Activated CD8-positive, alpha-beta T cell treated with anti-CD3 and anti-CD28 coated beads for 36 hours (primary cell): ENCODE results near the gene OSBPL1A. TPM values are rescaled to one million over a fixed set of nuclear protein-coding genes. Genes with fewer than 3 reads are reported as not detected.
A peak's percentile ranks its signal among the peaks of the same experiment; 100 is the strongest.

Source experiments
- ATAC-seq: fragments of 200-7000 bp; cut with Tn5 transposase; one replicate; pipeline ENCODE4 v1.10.0; 2021; ENCODE audit warnings: mild to moderate bottlenecking, moderate library complexity
- CTCF ChIA-PET: fragments of 350-600 bp; sonication (Branson Sonifier 250); formaldehyde crosslinking; loops from one replicate; lab custom pipeline; 2021; ENCODE audit warnings: antibody characterized with exemption; lab: Charles Lee
- POLR2A ChIA-PET: fragments of 350-600 bp; sonication (Branson Sonifier 250); formaldehyde crosslinking; loops from one replicate; lab custom pipeline; 2021; ENCODE audit warnings: antibody characterized with exemption; lab: Charles Lee
- DNase-seq: peaks from one replicate; pipeline ENCODE4 v3.0.0-alpha.2; 2020
- H3K27ac Mint-ChIP-seq: one replicate; pipeline ENCODE4 v1.8.0; 2021; ENCODE audit warnings: mild to moderate bottlenecking, mixed read lengths
- H3K27me3 Mint-ChIP-seq: one replicate; pipeline ENCODE4 v1.8.0; 2021; ENCODE audit warnings: mixed read lengths
- H3K36me3 Mint-ChIP-seq: one replicate; pipeline ENCODE4 v1.8.0; 2021; ENCODE audit warnings: low read depth, mixed read lengths
- H3K4me1 Mint-ChIP-seq: one replicate; pipeline ENCODE4 v1.8.0; 2021; ENCODE audit warnings: low read depth, mixed read lengths
- H3K4me3 Mint-ChIP-seq: one replicate; pipeline ENCODE4 v1.8.0; 2021; ENCODE audit warnings: mild to moderate bottlenecking, moderate library complexity, mixed read lengths
- H3K9me3 Mint-ChIP-seq: one replicate; pipeline ENCODE4 v1.8.0; 2021; ENCODE audit warnings: mixed read lengths
- intact Hi-C: fragments of 100-400 bp; cut with micrococcal nuclease; formaldehyde crosslinking; loops from one replicate; pipeline ENCODE4 v1.10.0; 2022
- total RNA-seq, 2 experiments: library from RNA; stranded (reverse); gene quantifications; one replicate each; pipeline ENCODE4 v1.2.3, GENCODE V29; 2021
- TF ChIP-seq, protein P1 (sequence below): fragments of 200-600 bp; IDR thresholded peaks from one replicate; pipeline ENCODE4 v1.8.0; 2022; ENCODE audit warnings: antibody characterized with exemption, mild to moderate bottlenecking

OSBPL1A gene
- total RNA-seq, 2 experiments from 2014 or later = 2.7 to 3.1 TPM

DNA sequence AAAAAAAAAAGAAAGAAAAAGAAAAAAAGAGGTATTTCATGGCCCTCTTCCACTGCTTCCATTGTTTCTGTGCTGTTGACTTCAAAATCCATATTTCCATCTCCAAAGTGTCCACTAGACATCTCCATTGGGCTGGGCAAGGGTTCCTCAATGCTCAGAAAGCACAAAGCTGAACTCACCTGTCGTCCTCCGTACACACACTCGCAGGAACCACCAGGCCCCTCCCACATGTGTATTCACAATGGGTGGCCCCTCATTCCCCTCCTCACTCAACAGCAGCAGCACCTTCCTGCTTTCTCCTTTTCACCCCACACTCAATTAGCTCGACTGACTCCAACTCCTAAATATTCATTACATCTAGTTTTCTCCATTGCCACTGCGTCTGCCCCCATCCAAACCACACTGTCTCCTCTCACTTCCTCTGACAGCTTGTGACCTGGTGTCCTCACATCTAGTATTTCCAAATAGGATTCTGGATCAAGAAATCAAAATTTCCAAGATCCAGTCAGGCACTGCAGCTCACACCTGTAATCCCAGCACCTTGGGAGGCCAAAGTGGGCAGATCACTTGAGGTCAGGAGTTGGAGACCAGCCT lies 25.2 kb downstream of the OSBPL1A start:
- intact Hi-C loops = no loop called here
- Mint-ChIP-seq H3K36me3 (peaks cover 2% of the 10 kb centered on the region), H3K27ac (no peak overlapping the region), H3K9me3 (no peaks in the 10 kb centered on the region), H3K4me3 (no peak overlapping the region), H3K27me3 (no peaks in the 10 kb centered on the region), H3K4me1 (peaks cover 21% of the 10 kb centered on the region)
- CTCF ChIA-PET = interaction anchor here (1.5 to 1.7 kb wide), 2 partner anchors 12 to 117 kb away, joined by 6 to 7 read pairs; no protein-coding TSS in a partner anchor
- ATAC-seq (no peak), DNase-seq (no peak)
- POLR2A ChIA-PET = no interaction called here
- TF ChIP-seq, protein P1, sequence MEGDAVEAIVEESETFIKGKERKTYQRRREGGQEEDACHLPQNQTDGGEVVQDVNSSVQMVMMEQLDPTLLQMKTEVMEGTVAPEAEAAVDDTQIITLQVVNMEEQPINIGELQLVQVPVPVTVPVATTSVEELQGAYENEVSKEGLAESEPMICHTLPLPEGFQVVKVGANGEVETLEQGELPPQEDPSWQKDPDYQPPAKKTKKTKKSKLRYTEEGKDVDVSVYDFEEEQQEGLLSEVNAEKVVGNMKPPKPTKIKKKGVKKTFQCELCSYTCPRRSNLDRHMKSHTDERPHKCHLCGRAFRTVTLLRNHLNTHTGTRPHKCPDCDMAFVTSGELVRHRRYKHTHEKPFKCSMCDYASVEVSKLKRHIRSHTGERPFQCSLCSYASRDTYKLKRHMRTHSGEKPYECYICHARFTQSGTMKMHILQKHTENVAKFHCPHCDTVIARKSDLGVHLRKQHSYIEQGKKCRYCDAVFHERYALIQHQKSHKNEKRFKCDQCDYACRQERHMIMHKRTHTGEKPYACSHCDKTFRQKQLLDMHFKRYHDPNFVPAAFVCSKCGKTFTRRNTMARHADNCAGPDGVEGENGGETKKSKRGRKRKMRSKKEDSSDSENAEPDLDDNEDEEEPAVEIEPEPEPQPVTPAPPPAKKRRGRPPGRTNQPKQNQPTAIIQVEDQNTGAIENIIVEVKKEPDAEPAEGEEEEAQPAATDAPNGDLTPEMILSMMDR = no peak

DNA sequence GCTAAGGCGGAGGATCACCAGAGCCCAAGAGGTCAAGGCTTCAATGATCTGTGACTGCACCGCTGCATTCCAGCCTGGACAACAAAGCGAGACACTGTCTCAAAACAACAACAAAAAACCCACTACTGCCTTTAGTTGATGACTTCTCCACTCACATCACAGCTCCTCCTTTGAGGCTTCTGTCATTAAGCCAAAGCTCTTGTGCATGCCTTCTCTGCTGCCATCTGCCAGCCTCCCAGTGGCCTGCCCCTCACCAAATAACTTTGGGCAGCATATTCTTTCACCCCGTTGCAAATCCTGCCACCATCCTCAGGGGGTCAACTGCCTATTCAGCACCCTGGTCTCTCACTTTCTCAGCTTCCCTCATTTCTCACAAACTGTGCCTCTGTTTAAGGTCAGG lies 27.5 kb downstream of the OSBPL1A start:
- peaks cover 2% of the 10 kb centered on the region for H3K36me3 Mint-ChIP-seq
- ATAC-seq (no peak), DNase-seq (no peak)
- ChIA-PET CTCF (interaction anchor here (1.1 to 3.2 kb wide), 3 partner anchors 11 to 119 kb away, joined by 4 to 23 read pairs (median 8); no protein-coding TSS in a partner anchor), POLR2A (interaction anchor here (0.7 to 1.0 kb wide), 2 partner anchors 9 to 44 kb away, joined by 3 read pairs; no protein-coding TSS in a partner anchor)
- no peaks in the 10 kb centered on the region for H3K27me3 Mint-ChIP-seq
- no peaks in the 10 kb centered on the region for H3K9me3 Mint-ChIP-seq
- H3K27ac Mint-ChIP-seq = no peak overlapping the region
- TF ChIP-seq, protein P1 = no peak
- H3K4me1 Mint-ChIP-seq = peaks cover 21% of the 10 kb centered on the region
- intact Hi-C loops = no loop called here
- H3K4me3 Mint-ChIP-seq = no peak overlapping the region

GRCh38 chr18:24369426-24369825 lies 28.2 kb downstream of the OSBPL1A start:
- CTCF ChIA-PET = interaction anchor here (0.5 to 3.2 kb wide), 7 partner anchors 10 to 120 kb away, joined by 3 to 23 read pairs (median 5); no protein-coding TSS in a partner anchor
- H3K4me3 Mint-ChIP-seq = no peak overlapping the region
- no peaks in the 10 kb centered on the region for H3K27me3 Mint-ChIP-seq
- no peaks in the 10 kb centered on the region for H3K9me3 Mint-ChIP-seq
- H3K4me1 Mint-ChIP-seq = peaks cover 21% of the 10 kb centered on the region
- TF ChIP-seq, protein P1 = no peak
- H3K36me3 Mint-ChIP-seq = peaks cover 2% of the 10 kb centered on the region
- peak; percentile 35 for ATAC-seq
- intact Hi-C loops = loop anchor here (10.0 kb wide), 1 partner anchor 355 kb away; no protein-coding TSS in a partner anchor
- POLR2A ChIA-PET = interaction anchor here (0.5 to 1.5 kb wide), 4 partner anchors 9 to 247 kb away, joined by 3 to 10 read pairs (median 3); partner anchors contain the start of gene OSBPL1A
- H3K27ac Mint-ChIP-seq = peak overlapping the region; percentile 6
- peak; percentile 6 for DNase-seq

GRCh38 chr18:24368749-24369148 lies 28.9 kb downstream of the OSBPL1A start:
- H3K9me3 Mint-ChIP-seq = no peaks in the 10 kb centered on the region
- TF ChIP-seq, protein P1 = no peak
- peak overlapping the region; percentile 1 for H3K27ac Mint-ChIP-seq
- H3K4me3 Mint-ChIP-seq = no peak overlapping the region
- CTCF ChIA-PET = interaction anchor here (0.9 to 3.2 kb wide), 11 partner anchors 9 to 120 kb away, joined by 3 to 23 read pairs (median 4); no protein-coding TSS in a partner anchor
- peak; percentile 73 for ATAC-seq
- peaks cover 2% of the 10 kb centered on the region for H3K36me3 Mint-ChIP-seq
- intact Hi-C loops = loop anchor here (10.0 kb wide), 1 partner anchor 356 kb away; no protein-coding TSS in a partner anchor
- H3K4me1 Mint-ChIP-seq = peaks cover 21% of the 10 kb centered on the region
- peak; percentile 40 for DNase-seq
- no peaks in the 10 kb centered on the region for H3K27me3 Mint-ChIP-seq
- POLR2A ChIA-PET = interaction anchor here (0.5 to 1.5 kb wide), 2 partner anchors 29 to 248 kb away, joined by 3 to 10 read pairs; partner anchors contain the start of gene OSBPL1A

GRCh38 chr18:24366328-24366727 lies 31.3 kb downstream of the OSBPL1A start:
- POLR2A ChIA-PET = no interaction called here
- Mint-ChIP-seq H3K36me3 (no peaks in the 10 kb centered on the region), H3K27ac (no peak overlapping the region), H3K4me1 (peaks cover 21% of the 10 kb centered on the region), H3K27me3 (no peaks in the 10 kb centered on the region), H3K9me3 (no peaks in the 10 kb centered on the region), H3K4me3 (no peak overlapping the region)
- intact Hi-C loops = loop anchor here (10.0 kb wide), 1 partner anchor 358 kb away; no protein-coding TSS in a partner anchor
- TF ChIP-seq, protein P1 = no peak
- CTCF ChIA-PET = interaction anchor here (10.6 kb wide), 1 partner anchor 124 kb away, joined by 192 read pairs; no protein-coding TSS in a partner anchor
- ATAC-seq (no peak), DNase-seq (no peak)
